Measurements from ENCODE around the gene DCAF12L2.
"Not testable (repeated sequence)": the region's sequence is repeated elsewhere in the genome, so short reads cannot be mapped to it uniquely, and the experiment has no call there.

DCAF12L2 gene

DNA sequence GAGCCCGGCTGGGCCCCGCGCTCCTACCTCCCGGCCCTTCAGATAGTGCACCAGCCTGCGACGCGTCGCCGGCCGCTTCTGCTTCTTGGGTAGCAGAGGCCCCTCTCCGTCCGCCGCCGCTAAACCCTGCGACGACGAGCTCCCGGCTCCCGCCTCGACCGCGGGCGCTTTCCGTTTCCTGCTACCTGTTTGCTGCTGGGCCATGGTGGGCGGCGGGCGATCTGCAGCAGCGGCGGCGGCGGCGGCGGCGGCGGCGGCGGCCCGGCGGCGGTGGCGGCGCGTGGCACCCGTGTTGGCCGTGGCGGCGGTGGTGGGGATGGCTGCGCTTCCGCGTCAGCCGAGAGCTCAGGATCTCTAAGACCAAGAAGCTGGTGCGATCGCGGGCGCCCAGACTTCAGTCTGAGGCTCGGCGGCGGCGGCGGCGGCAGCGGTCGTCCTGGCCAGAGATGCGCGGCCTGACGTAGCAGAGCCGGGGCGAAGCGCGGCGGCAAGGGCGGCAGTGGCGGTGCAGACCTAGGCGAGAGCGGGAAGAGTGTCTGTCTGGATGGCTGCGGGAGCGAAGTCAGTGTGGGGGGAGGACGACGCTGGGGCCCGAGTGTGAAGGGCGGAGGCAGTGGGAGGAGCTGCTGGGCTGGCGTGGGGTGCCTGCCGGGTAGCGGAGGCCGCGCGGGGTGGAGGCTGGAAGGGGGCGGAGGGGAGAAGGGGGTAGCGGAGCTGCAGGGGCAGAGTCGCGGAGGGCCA is at the start of gene DCAF12L2:
DCAF12L2 (minus strand) TSS at position 569 of the 741 bp plus-strand sequence; CDS start at position 204, 365 bp downstream.
- peak; percentile 66 for DNase-seq

DNA sequence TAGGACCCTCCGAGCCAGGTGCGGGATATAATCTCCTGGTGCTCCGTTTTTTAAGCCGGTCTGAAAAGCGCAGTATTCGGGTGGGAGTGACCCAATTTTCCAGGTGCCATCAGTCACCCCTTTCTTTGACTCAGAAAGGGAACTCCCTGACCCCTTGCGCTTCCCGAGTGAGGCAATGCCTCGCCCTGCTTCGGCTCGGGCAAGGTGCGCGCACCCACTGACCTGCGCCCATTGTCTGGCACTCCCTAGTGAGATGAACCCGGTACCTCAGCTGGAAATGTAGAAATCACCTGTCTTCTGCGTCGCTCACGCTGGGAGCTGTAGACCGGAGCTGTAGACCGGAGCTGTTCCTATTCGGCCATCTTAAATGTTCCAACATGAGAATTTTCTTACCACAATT is 24.8 kb upstream of the DCAF12L2 start:
- not testable (repeated sequence) for DNase-seq

DNA sequence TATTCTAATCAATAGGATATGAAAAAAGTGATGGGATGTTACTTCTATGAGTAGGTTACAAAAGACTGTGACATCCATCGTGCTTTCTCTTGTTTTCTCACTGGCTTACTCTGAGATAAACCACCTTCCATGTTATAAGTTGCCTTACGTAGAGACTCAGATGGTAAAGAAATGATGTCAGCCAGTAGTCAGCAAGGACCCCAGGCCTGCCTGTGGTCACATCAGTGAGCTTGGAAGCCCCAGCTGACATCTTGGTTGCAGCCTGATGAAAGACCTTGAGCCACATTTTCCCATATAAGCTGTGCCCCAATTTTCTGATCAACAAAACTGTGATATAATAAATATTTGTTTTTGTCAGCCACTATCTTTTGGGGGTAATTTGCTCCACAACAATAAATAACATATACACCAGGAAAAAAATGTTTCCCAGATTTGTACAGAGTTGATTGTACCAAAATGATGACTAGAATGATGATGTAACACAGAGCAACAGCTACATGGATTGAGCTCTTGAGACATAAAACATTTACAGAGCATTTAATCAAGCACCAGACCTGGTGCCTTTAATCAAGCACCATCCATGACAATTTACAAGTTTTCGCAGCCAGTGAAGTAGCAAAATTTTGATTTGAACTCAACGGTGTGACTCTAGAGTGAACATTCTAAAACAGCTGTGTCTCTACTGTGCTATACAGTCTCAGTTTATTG is 11.2 kb upstream of the DCAF12L2 start:
- no peak for DNase-seq

DNA sequence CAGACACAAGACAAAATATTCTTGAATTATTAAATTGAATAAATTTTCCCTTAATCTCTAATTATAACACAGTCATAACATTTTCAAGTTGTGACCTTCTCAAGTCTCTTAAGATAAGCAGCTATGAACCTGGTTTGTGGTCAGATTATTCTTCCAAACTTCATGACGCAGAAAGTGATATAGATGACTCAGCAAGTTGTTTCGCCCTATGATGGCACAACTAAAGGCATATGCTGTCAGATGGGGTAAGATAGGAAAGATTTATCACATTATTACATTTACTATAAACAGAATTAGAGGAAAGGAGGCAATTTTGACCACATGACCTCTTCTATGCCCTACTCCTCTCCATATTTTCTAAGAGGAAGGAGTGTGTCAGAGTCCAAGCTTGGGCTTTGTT is 4.6 kb upstream of the DCAF12L2 start:
- DNase-seq, result no peak

DNA sequence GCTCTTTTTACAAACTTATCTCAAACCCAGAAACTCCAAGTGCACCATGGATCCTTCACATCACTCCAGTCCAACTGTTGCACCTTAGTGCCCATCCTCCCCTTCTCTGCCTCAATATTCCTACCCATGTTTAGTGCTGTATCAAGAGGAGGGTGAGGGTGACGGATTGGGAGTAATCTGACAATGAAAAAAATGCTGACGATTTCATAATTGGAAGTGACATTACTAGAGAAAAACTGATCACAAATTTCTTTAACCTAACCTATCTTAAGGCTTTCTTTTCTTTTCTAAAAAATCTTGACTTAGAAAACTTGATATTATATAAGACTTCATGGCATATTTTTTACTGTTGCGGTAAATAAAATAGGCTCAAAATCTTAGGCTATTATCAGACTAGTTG is 1.5 kb upstream of the DCAF12L2 start:
- no peak for DNase-seq

DNA sequence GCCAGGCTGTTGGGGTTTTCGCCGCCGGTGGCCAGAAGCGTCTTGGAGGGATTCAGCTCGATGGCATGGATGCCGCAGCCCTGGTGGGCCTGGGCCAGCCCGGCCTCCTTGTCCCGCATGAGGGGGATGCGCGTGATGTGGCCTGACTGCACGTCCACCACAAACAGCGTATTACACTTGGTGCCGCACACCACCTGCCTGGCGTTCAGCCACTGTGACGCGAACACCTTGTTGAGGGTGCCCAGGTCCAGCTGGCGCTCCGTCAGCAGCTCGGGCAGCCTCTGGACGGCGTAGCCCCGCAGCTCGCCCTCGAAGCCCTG is 728 bp downstream of the DCAF12L2 start:
- peak; percentile 16 for DNase-seq

DNA sequence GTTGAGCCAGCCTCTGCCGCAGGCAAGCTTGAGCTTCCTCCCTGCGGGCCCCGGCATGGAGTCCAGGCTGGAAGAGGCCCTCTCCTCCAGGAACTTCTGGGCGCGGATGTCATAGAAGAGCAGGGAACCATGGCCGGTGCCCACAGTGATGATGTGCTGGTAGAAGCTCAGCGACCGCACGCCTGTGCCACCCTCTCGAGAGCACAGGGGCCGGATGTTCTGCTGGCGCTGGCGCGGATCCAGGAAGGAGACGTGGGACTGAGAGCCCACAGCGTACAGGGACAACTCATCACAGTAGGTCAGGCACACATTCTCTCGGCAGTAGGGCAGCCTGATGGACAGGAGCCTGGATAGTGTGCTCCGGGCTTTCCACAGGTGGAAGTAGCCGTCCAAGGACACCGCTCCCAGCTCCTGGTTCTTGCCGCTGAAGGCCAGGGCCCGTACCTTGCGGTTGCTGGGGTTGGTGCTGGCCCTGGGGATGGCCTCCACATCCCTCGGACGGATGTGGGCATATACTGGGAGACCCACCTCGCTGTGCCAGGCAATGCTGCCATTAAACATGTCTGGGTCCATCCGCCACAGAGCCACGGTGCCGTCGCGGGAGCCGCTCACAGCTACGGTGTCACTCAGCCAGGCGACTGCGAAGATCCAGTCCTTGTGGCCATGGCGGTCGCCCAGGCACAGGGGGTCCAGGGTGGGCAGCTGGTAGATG is 1.2 kb downstream of the DCAF12L2 start:
- DNase-seq, result no peak

DNA sequence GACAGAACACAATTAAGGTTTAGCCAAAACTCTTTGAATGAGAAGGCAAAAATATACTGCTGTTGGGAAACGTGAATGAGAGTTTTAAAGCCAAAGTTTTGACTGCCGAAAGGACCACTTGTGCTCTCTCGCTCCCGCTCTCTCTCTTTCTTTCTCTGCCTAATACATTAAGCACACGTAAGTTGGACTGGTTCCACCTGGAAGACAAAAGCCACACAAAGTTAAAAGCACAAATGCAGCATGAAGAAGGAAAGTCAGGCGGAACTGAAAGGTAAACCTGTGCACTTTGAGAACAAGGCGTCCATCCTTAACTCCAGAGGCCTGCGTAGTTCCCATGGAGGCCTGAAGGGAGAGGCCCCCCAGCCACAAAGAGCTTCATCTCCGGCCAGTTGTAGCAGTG is 1.9 kb downstream of the DCAF12L2 start:
- peak; percentile 14 for DNase-seq

DNA sequence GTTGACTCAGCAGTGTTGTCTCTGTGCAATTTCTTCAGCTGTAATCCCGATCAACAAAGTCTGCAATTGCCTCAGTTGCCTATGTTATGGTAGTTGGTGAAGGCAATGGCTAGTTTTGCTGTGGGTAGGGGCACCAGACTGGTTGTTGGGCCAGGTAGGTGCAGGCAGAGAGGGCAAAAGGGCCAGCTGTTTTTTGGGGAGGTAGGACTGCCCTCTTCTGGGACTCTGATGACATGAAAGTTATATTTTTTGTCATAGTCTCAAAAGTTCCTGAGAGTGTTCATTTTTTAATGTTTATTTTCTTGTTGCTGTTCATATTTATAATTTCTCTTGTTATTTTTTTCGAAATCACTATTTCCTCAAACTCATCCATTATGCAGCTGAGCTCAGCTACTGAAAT is 25.1 kb downstream of the DCAF12L2 start:
- no peak for DNase-seq

DNA sequence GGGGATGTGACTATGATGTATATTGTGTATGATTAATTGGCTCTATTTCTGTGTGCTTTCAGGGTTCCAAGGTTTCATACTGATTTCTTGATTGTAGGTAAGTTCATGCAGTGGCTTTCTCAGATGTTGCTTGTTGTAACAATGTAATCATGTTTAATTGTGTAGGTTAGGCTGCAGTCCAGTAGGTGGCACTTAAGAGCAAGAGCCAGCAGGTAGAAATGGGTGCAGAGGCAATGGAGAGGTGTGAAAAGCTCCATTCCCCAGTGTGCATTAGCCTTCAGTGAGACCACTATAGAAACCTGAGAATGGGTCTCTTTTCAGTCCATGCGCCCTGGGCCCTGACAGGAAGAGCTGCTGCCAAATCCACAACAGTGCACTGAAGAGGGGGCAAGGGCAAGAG is 28.2 kb downstream of the DCAF12L2 start:
- no peak for DNase-seq

DNA sequence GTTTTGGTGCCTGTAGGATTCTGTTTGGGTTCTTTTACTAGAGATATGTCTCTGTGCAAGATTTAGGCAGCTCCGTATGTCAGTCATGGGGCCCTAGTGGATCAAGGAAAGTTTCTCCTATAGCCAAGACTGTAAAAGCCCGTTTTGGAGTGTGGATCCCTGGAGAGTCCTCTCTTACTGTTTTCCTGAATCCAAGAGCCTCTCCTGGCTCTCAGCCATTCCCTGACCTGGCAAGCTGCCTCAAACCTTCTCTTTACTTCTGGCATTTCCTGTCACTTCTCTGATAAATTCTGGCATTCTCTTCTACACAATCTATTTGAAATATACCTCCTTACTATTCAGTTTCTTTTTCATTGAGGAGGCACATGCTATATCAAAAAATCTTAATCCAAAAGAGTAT is 41.4 kb downstream of the DCAF12L2 start:
- DNase-seq, result peak; percentile 26

All from right hindlimb (tissue), 1 donor.